GM23248 (cell line): ENCODE results near the gene ANKRD17. TPM values are rescaled to one million over a fixed set of nuclear protein-coding genes. Genes with fewer than 3 reads are reported as not detected.
A peak's percentile ranks its signal among the peaks of the same experiment; 100 is the strongest.

Source experiments
- DNase-seq: peaks from one replicate; pipeline ENCODE4 v3.0.0-alpha.2; 2015
- H2AFZ ChIP-seq: fragments of 200-600 bp; sonication (generic); 2 replicates; pipeline ENCODE4 v1.6.1; 2016; ENCODE audit warnings: antibody characterized with exemption
- H3F3A ChIP-seq: fragments of 200-600 bp; sonication (generic); 2 replicates; pipeline ENCODE4 v1.6.1; 2016; ENCODE audit warnings: mild to moderate bottlenecking, antibody characterized with exemption, mixed run types; ENCODE audit not compliant: insufficient read depth
- H3K27ac ChIP-seq: fragments of 200-600 bp; sonication (generic); 2 replicates; pipeline ENCODE4 v1.5.1; 2016; ENCODE audit warnings: mild to moderate bottlenecking
- H3K27me3 ChIP-seq: fragments of 200-600 bp; sonication (generic); replicated peaks from 2 replicates; pipeline ENCODE4 v1.6.1; 2016; ENCODE audit warnings: mild to moderate bottlenecking; ENCODE audit not compliant: insufficient read depth
- H3K36me3 ChIP-seq: fragments of 200-600 bp; sonication (generic); 2 replicates; pipeline ENCODE4 v1.6.1; 2016; ENCODE audit warnings: low read depth, mild to moderate bottlenecking
- H3K4me1 ChIP-seq: fragments of 200-600 bp; sonication (generic); 2 replicates; pipeline ENCODE4 v1.6.1; 2016; ENCODE audit warnings: mild to moderate bottlenecking; ENCODE audit not compliant: insufficient read depth
- H3K4me2 ChIP-seq: fragments of 200-600 bp; sonication (generic); one replicate; pipeline ENCODE4 v1.6.1; 2016; ENCODE audit warnings: mild to moderate bottlenecking; ENCODE audit not compliant: unreplicated experiment
- H3K4me3 ChIP-seq: fragments of 200-600 bp; sonication (generic); 2 replicates; pipeline ENCODE4 v1.5.1; 2016; ENCODE audit warnings: mild to moderate bottlenecking
- H3K79me2 ChIP-seq: fragments of 200-600 bp; sonication (generic); 2 replicates; pipeline ENCODE4 v1.6.1; 2016; ENCODE audit warnings: mild to moderate bottlenecking; ENCODE audit not compliant: insufficient read depth
- H3K9ac ChIP-seq: fragments of 200-600 bp; sonication (generic); 2 replicates; pipeline ENCODE4 v1.6.1; 2016; ENCODE audit warnings: mild to moderate bottlenecking
- H3K9me2 ChIP-seq: fragments of 200-600 bp; sonication (generic); 2 replicates; pipeline ENCODE4 v1.6.1; 2016; ENCODE audit warnings: mixed run types, mild to moderate bottlenecking, moderate library complexity; ENCODE audit not compliant: insufficient read depth
- H3K9me3 ChIP-seq: fragments of 200-600 bp; sonication (generic); one replicate; pipeline ENCODE4 v1.6.1; 2017; ENCODE audit warnings: low read depth
- H4K20me1 ChIP-seq: fragments of 200-600 bp; sonication (generic); 2 replicates; pipeline ENCODE4 v1.6.0; 2016; ENCODE audit not compliant: insufficient read depth
- EZH2 ChIP-seq: fragments of 200-600 bp; sonication (generic); IDR thresholded peaks from 2 replicates; pipeline ENCODE4 v1.6.1; 2018; ENCODE audit warnings: antibody characterized with exemption, mild to moderate bottlenecking; ENCODE audit not compliant: insufficient read depth, poor library complexity, severe bottlenecking
- EZH2phosphoT487 ChIP-seq: fragments of 200-600 bp; sonication (generic); IDR thresholded peaks from 2 replicates; pipeline ENCODE4 v1.6.1; 2018; ENCODE audit warnings: antibody characterized with exemption, moderate library complexity, mild to moderate bottlenecking, low read depth; ENCODE audit not compliant: insufficient read depth
- WGBS, 2 experiments: methylation state at CpG; one replicate each; pipeline ENCODE4 v1.1.6; 2015 to 2017; ENCODE audit warnings: low lambda C conversion rate in 2 of 2, low coverage in 1 of 2; ENCODE audit errors: missing lambda C conversion rate in 2 of 2; 5-methylcytosine and 5-hydroxymethylcytosine counted together
- in situ Hi-C: fragments of 300-500 bp; cut with MboI; formaldehyde crosslinking; loops from 2 replicates; pipeline ENCODE4 v1.15.0; 2020
- polyA plus RNA-seq: library from polyadenylated mRNA; unstranded; fragments of >200 nt; fragmentation: Nextera tagmentation; extraction: Ambion mirVana; gene quantifications from 2 replicates; pipeline ENCODE4 v1.2.1, GENCODE V29; 2016
- total RNA-seq: library from RNA; depleted of rRNA; stranded (reverse); fragments of >200 nt; shearing (Covaris generic); gene quantifications from 2 replicates; pipeline ENCODE4 v1.2.3, GENCODE V29; 2014

The ANKRD17 gene
- total and polyA plus RNA-seq, 2 experiments from 2014 or later: 22.7 to 34.8 TPM

DNA sequence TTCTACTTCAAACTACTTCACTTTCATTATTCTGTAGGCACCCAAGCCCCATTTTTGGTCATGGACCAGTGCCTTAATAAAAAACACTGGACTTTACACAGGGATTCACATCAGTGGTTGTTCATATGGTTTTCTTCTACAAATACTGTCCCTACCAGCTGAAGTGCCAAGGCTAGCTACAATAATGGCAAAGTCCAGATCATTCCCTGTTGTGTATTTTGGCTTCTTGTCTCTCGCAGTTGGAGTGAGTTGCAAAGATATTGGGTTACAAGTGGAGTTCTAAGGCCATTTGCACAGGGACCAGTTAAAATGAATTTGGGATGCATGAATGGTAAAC is 16.7 kb upstream of the ANKRD17 start:
- H3K79me2 ChIP-seq: peaks cover 4% of the 10 kb centered on the region
- no peaks in the 10 kb centered on the region for H3K9me2 ChIP-seq
- TF ChIP-seq EZH2phosphoT487: no peak
- no peak for TF ChIP-seq EZH2
- H3K36me3 ChIP-seq: 0 out of 2 replicates have a peak, but pooled peaks cover 6% of the 10 kb centered on the region
- H3K27me3 ChIP-seq: no peaks in the 10 kb centered on the region
- H3K27ac ChIP-seq: no peak overlapping the region
- in situ Hi-C loops: no loop called here
- no peak overlapping the region for H2AFZ ChIP-seq
- H3K4me2 ChIP-seq: no peak overlapping the region
- H3K9me3 ChIP-seq: no peaks in the 10 kb centered on the region
- DNase-seq: no peak
- H3K4me1 ChIP-seq: peaks cover 13% of the 10 kb centered on the region
- H3K4me3 ChIP-seq: no peak overlapping the region
- peaks cover 10% of the 10 kb centered on the region; the same call in 1 of the 2 replicates for H3F3A ChIP-seq
- no peaks in the 10 kb centered on the region; the same call in 1 of the 2 replicates for H4K20me1 ChIP-seq
- no peak overlapping the region for H3K9ac ChIP-seq
- WGBS, 2 experiments: 96 to 100% methylated on average over 1 of the region's 1 CpG

DNA sequence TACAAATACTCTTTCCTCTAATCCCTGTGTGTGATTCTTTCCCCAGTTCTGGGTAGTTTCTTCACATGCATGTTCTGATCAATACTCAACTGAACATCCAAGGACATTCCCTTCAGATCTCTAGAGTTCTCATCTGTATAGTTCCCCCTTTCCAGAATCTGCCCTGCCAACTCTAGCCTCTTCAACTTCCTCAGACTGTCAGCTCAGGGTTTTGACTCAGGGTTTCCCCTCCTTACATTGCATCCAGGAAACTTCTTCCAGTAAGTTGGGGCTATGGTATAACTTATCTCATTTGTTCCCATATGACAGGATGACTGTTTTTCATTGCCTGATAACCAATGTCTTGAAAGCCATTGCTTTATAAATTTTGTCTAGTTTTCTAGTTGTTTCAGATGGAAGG is 14.2 kb upstream of the ANKRD17 start:
- Histone ChIP-seq H2AFZ (no peak overlapping the region), H3K36me3 (0 out of 2 replicates have a peak, but pooled peaks cover under 1% of the 10 kb centered on the region), H3K27ac (no peak overlapping the region), H4K20me1 (no peaks in the 10 kb centered on the region), H3K9me2 (no peaks in the 10 kb centered on the region), H3F3A (peaks cover 10% of the 10 kb centered on the region; the same call in 1 of the 2 replicates), H3K9ac (no peak overlapping the region), H3K4me2 (no peak overlapping the region), H3K4me1 (peaks cover 13% of the 10 kb centered on the region), H3K79me2 (no peaks in the 10 kb centered on the region), H3K27me3 (no peaks in the 10 kb centered on the region), H3K9me3 (no peaks in the 10 kb centered on the region), H3K4me3 (no peak overlapping the region)
- no peak for DNase-seq
- in situ Hi-C loops: no loop called here
- TF ChIP-seq EZH2phosphoT487: no peak
- TF ChIP-seq EZH2: no peak

DNA sequence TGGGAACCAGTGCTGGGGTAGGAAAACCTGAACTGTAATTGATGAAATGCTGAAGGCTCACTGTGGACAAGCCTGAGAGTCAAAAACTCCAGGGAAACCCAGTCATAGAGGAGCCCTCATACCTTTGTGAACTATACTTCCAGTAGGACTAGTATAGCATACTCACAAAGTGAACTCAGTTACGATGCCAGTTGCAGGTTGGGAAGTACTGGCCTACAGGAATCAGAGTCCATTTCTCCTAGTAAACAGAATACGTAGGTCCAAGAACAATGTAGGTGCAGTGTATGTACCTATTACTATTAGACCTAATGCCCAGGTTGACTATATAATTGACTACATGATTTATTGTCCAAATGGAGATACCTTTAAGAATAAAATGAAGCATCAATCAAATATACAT is 8.5 kb upstream of the ANKRD17 start:
- H2AFZ ChIP-seq: no peak overlapping the region
- H3K9me2 ChIP-seq: no peaks in the 10 kb centered on the region
- no peaks in the 10 kb centered on the region for H3K36me3 ChIP-seq
- no peaks in the 10 kb centered on the region for H3K27me3 ChIP-seq
- no peaks in the 10 kb centered on the region for H3K9me3 ChIP-seq
- no peak for DNase-seq
- H4K20me1 ChIP-seq: no peaks in the 10 kb centered on the region
- peaks cover 5% of the 10 kb centered on the region for H3F3A ChIP-seq
- no peak overlapping the region for H3K4me3 ChIP-seq
- peaks cover 3% of the 10 kb centered on the region; the same call in 1 of the 2 replicates for H3K4me1 ChIP-seq
- WGBS, 2 experiments: 96 to 98% methylated on average over 2 of the region's 2 CpGs
- H3K79me2 ChIP-seq: peaks cover 15% of the 10 kb centered on the region
- no peak overlapping the region for H3K27ac ChIP-seq
- no peak overlapping the region for H3K9ac ChIP-seq
- H3K4me2 ChIP-seq: no peak overlapping the region
- TF ChIP-seq EZH2phosphoT487 (no peak), EZH2 (no peak)
- in situ Hi-C loops: no loop called here

DNA sequence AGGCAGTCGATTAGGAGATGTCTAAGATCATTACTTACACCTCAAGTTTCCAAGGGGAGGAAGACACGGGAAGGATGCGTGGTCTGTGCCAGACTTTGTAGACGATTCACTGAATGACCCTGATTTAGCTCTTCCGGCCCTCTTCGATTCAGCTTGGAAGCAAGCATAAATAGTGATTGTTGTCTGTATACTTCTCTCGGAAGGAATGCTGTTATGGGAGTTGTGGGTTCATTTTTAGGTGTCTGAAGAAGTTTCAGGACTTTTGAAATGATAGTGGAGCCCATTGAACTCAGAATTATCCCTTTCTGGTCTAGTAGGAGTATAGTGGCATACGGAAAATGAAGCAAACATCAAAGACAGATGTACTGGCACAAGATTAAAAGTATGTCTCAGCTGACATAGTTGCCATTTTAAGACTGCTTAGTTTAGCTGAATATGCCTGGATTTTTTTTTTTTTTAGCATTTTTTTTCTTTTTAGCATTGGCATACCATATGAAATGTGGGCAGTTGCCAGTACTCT is 1.0 kb upstream of the ANKRD17 start:
- peak overlapping the region; percentile 97 for H3K27ac ChIP-seq
- peak overlapping the region; percentile 96 for H3K4me3 ChIP-seq
- in situ Hi-C loops: no loop called here
- DNase-seq: peak; percentile 69
- peaks cover 29% of the 10 kb centered on the region for H3F3A ChIP-seq
- no peaks in the 10 kb centered on the region for H3K36me3 ChIP-seq
- peak overlapping the region; percentile 99 for H3K4me2 ChIP-seq
- no peaks in the 10 kb centered on the region for H3K27me3 ChIP-seq
- no peaks in the 10 kb centered on the region for H3K9me2 ChIP-seq
- H3K79me2 ChIP-seq: peaks cover 79% of the 10 kb centered on the region
- TF ChIP-seq EZH2phosphoT487 (no peak), EZH2 (no peak)
- 0 out of 2 replicates have a peak, but pooled peaks cover 12% of the 10 kb centered on the region for H4K20me1 ChIP-seq
- H3K9me3 ChIP-seq: no peaks in the 10 kb centered on the region
- WGBS, 2 experiments: 0 to 1% methylated on average over 8 of the region's 8 CpGs
- H3K4me1 ChIP-seq: peaks cover 31% of the 10 kb centered on the region
- peak overlapping the region; percentile 96 for H2AFZ ChIP-seq
- H3K9ac ChIP-seq: peak overlapping the region; percentile 99

DNA sequence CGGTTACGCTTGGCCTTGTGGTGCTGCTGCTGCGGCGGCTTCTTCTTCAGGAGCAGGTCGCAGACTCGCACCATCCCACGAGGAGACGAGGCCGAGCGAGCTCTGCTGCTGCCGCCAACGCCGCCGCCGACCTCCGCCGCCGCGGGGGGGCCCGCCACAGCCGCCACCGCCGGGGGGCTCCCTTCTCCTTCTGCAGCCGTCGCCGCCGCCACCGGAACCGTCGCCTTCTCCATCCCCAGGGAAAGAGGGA is 237 bp downstream of the ANKRD17 start:
- H2AFZ ChIP-seq: peak overlapping the region; percentile 96
- H3K4me2 ChIP-seq: peak overlapping the region; percentile 99
- peak overlapping the region; percentile 96 for H3K4me3 ChIP-seq
- DNase-seq: peak; percentile 67
- no peaks in the 10 kb centered on the region for H3K27me3 ChIP-seq
- H3K9ac ChIP-seq: peak overlapping the region; percentile 99
- peaks cover 90% of the 10 kb centered on the region for H3K79me2 ChIP-seq
- H3K9me3 ChIP-seq: no peaks in the 10 kb centered on the region
- H3K36me3 ChIP-seq: no peaks in the 10 kb centered on the region
- H3K4me1 ChIP-seq: peaks cover 43% of the 10 kb centered on the region
- TF ChIP-seq EZH2: no peak
- TF ChIP-seq EZH2phosphoT487: no peak
- H3K27ac ChIP-seq: peak overlapping the region; percentile 97
- WGBS, 2 experiments: 0 to 2% methylated on average over 6 to 12 of the region's 30 CpGs
- in situ Hi-C loops: no loop called here
- peaks cover 29% of the 10 kb centered on the region for H3F3A ChIP-seq
- H3K9me2 ChIP-seq: no peaks in the 10 kb centered on the region
- 0 out of 2 replicates have a peak, but pooled peaks cover 12% of the 10 kb centered on the region for H4K20me1 ChIP-seq
